ENCODE results near the gene METRNL. TPM values are rescaled to one million over a fixed set of nuclear protein-coding genes. Genes with fewer than 3 reads are reported as not detected.

METRNL gene
- total RNA-seq, 1 donor = 105 TPM

GRCh38 chr17:83093506-83093905 is 14.1 kb downstream of the METRNL start:
- no peak overlapping the region for H3K4me3 ChIP-seq (ENCODE audit: low read depth, low read length)
- TF ChIP-seq CTCF (IDR thresholded peaks at IDR 0.05; ENCODE audit: insufficient read depth, low read length) = no peak
- DNase-seq (ENCODE audit: low read depth) = no peak

GRCh38 chr17:83094291-83094690 is 14.9 kb downstream of the METRNL start:
- H3K4me3 ChIP-seq (ENCODE audit: low read depth, low read length) = no peak overlapping the region
- DNase-seq (ENCODE audit: low read depth) = no peak
- TF ChIP-seq CTCF (IDR thresholded peaks at IDR 0.05; ENCODE audit: insufficient read depth, low read length) = no peak

- TF ChIP-seq CTCF (IDR thresholded peaks at IDR 0.05; ENCODE audit: insufficient read depth, low read length) = no peak
- H3K4me3 ChIP-seq (ENCODE audit: low read depth, low read length) = no peak overlapping the region
- no peak for DNase-seq (ENCODE audit: low read depth)
Observed at GRCh38 chr17:83095016-83095415, 15.6 kb downstream of the METRNL start.

- no peak overlapping the region for H3K4me3 ChIP-seq (ENCODE audit: low read depth, low read length)
- no peak for DNase-seq (ENCODE audit: low read depth)
- TF ChIP-seq CTCF (IDR thresholded peaks at IDR 0.05; ENCODE audit: insufficient read depth, low read length) = no peak
Observed at GRCh38 chr17:83096401-83097224, 17.2 kb downstream of the METRNL start.

GRCh38 chr17:83097831-83098230 is 18.4 kb downstream of the METRNL start:
- no peak overlapping the region for H3K4me3 ChIP-seq (ENCODE audit: low read depth, low read length)
- no peak for DNase-seq (ENCODE audit: low read depth)
- TF ChIP-seq CTCF (IDR thresholded peaks at IDR 0.05; ENCODE audit: insufficient read depth, low read length) = no peak

GRCh38 chr17:83098241-83099085 is 19.1 kb downstream of the METRNL start:
- DNase-seq (ENCODE audit: low read depth) = no peak
- TF ChIP-seq CTCF (IDR thresholded peaks at IDR 0.05; ENCODE audit: insufficient read depth, low read length) = no peak
- no peak overlapping the region for H3K4me3 ChIP-seq (ENCODE audit: low read depth, low read length)

Data from fibroblast of the aortic adventitia (primary cell).